GF-D8 (cell line): ENCODE measurements around the gene DMRTC1.
"Not testable (repeated sequence)": the region's sequence is repeated elsewhere in the genome, so short reads cannot be mapped to it uniquely, and the experiment has no call there.

Experiments used
- DNase-seq: peaks from one replicate; lab custom pipeline; 2025; lab: John Stamatoyannopoulos, UW

The DMRTC1 gene

GRCh38 chrX:72943819-72944169 is at the start of gene DMRTC1:
Gene DMRTC1 (minus strand): TSS chrX:72943837. CDS start chrX:72875694, 68,143 bp downstream.
- DNase-seq, result not testable (repeated sequence)

GRCh38 chrX:72980894-72981469 is 37.3 kb upstream of the DMRTC1 start:
- DNase-seq, result not testable (repeated sequence)

GRCh38 chrX:72974885-72975284 is 31.2 kb upstream of the DMRTC1 start:
- DNase-seq, result not testable (repeated sequence)

GRCh38 chrX:72971859-72972258 is 28.2 kb upstream of the DMRTC1 start:
- not testable (repeated sequence) for DNase-seq

GRCh38 chrX:72959971-72960370 is 16.3 kb upstream of the DMRTC1 start:
- not testable (repeated sequence) for DNase-seq

- DNase-seq, result not testable (repeated sequence)
These were observed 410 bp downstream of the DMRTC1 start for GRCh38 chrX:72943035-72943818.

- not testable (repeated sequence) for DNase-seq
These were observed 1.4 kb downstream of the DMRTC1 start for GRCh38 chrX:72942272-72942671.

- not testable (repeated sequence) for DNase-seq
These were observed 5.7 kb downstream of the DMRTC1 start, which contains the start of gene FAM236A for GRCh38 chrX:72937906-72938305. Gene FAM236A (plus strand): TSS chrX:72938206. CDS start chrX:72938263, 57 bp downstream.

GRCh38 chrX:72936882-72937455 is 6.7 kb downstream of the DMRTC1 start:
- not testable (repeated sequence) for DNase-seq

- DNase-seq, result not testable (repeated sequence)
These were observed 7.2 kb downstream of the DMRTC1 start for GRCh38 chrX:72936455-72936854.

GRCh38 chrX:72932283-72932682 is 11.4 kb downstream of the DMRTC1 start:
- DNase-seq, result not testable (repeated sequence)

- not testable (repeated sequence) for DNase-seq
These were observed 27.5 kb downstream of the DMRTC1 start for GRCh38 chrX:72916096-72916495.

- DNase-seq, result not testable (repeated sequence)
These were observed 31.3 kb downstream of the DMRTC1 start, which contains the start of gene FAM236C for GRCh38 chrX:72912315-72912714. Gene FAM236C (plus strand): TSS chrX:72912615. CDS start chrX:72912715, 100 bp downstream.

- DNase-seq, result not testable (repeated sequence)
These were observed 53.9 kb downstream of the DMRTC1 start for GRCh38 chrX:72889740-72890139.

GRCh38 chrX:72882898-72883297 is 60.7 kb downstream of the DMRTC1 start:
- DNase-seq, result not testable (repeated sequence)

- not testable (repeated sequence) for DNase-seq
These were observed 106.1 kb downstream of the DMRTC1 start for GRCh38 chrX:72837532-72837931.

- DNase-seq, result not testable (repeated sequence)
These were observed 112.9 kb downstream of the DMRTC1 start for GRCh38 chrX:72830701-72831100.
